ENCODE results near the gene SH3PXD2A.

SH3PXD2A gene

DNA sequence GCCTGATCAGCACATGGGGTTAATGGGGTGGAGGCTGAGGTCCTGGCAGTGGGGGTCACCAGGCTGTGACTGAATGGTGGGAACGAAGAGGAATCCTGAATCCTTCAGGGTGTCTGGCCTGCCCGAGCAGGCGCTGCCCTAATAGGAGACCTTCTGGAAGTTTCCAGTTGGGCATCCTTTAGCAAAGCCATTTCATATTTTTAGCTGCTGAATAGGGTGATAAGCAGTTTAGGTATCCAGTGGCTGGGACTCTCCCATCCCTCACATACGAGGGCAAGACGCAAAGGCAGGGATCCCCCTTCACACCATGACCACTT, 159.3 kb downstream of the SH3PXD2A start:
- DNase-seq: no peak
- H3K9me3 ChIP-seq: no peaks in the 10 kb centered on the region
- no peak overlapping the region for H3K4me3 ChIP-seq
- peak overlapping the region; percentile 78 to 84 for H3K27ac ChIP-seq
- intact Hi-C loops (cut with DNase I; ENCODE audit: low total_unique reads): no loop called here
- peaks cover 6 to 55% (median 49%) of the 10 kb centered on the region in 4 donors for H3K4me1 ChIP-seq
- H3K27me3 ChIP-seq: no peaks in the 10 kb centered on the region
- TF ChIP-seq, protein P1, sequence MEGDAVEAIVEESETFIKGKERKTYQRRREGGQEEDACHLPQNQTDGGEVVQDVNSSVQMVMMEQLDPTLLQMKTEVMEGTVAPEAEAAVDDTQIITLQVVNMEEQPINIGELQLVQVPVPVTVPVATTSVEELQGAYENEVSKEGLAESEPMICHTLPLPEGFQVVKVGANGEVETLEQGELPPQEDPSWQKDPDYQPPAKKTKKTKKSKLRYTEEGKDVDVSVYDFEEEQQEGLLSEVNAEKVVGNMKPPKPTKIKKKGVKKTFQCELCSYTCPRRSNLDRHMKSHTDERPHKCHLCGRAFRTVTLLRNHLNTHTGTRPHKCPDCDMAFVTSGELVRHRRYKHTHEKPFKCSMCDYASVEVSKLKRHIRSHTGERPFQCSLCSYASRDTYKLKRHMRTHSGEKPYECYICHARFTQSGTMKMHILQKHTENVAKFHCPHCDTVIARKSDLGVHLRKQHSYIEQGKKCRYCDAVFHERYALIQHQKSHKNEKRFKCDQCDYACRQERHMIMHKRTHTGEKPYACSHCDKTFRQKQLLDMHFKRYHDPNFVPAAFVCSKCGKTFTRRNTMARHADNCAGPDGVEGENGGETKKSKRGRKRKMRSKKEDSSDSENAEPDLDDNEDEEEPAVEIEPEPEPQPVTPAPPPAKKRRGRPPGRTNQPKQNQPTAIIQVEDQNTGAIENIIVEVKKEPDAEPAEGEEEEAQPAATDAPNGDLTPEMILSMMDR (IDR thresholded peaks at IDR 0.05): no peak
- H3K36me3 ChIP-seq: no peaks in the 10 kb centered on the region

DNA sequence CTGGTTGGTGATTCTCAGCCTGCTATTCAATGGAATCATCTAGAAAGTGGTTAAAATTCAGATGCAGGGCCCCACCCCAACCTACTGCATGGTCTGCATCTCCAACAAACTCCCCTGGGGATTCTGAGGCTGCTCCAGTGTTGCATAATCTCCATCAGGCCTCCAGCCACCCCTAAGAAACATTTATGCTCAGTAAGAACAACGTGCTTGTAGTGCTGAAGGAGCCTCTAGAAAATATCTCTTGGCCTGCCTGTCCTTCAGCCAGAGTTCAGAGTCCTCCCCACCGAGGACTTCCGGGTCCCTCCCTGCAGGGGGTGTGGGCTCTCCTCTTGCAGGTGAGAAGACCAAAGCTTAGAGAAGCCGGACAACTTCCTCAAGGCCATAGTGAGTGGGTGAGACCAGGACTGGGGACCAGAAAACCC, 159.8 kb downstream of the SH3PXD2A start:
- Histone ChIP-seq H3K9me3 (no peaks in the 10 kb centered on the region), H3K4me1 (peaks cover 6 to 55% (median 49%) of the 10 kb centered on the region in 4 donors), H3K36me3 (no peaks in the 10 kb centered on the region), H3K27ac (peak overlapping the region; percentile 78 to 84), H3K4me3 (no peak overlapping the region), H3K27me3 (no peaks in the 10 kb centered on the region)
- DNase-seq: peak; percentile 65 to 85
- TF ChIP-seq, protein P1 (IDR thresholded peaks at IDR 0.05): no peak
- intact Hi-C loops (cut with DNase I; ENCODE audit: low total_unique reads): no loop called here

GRCh38 chr10:103693812-103694205, 161.6 kb downstream of the SH3PXD2A start:
- no peaks in the 10 kb centered on the region for H3K27me3 ChIP-seq
- no peak for DNase-seq
- peak overlapping the region; percentile 53 to 58 for H3K4me3 ChIP-seq
- intact Hi-C loops (cut with DNase I; ENCODE audit: low total_unique reads): no loop called here
- H3K9me3 ChIP-seq: no peaks in the 10 kb centered on the region
- peak overlapping the region; percentile 51 to 84 for H3K27ac ChIP-seq
- H3K36me3 ChIP-seq: no peaks in the 10 kb centered on the region
- TF ChIP-seq, protein P1 (IDR thresholded peaks at IDR 0.05): no peak
- H3K4me1 ChIP-seq: peaks cover 6 to 55% (median 49%) of the 10 kb centered on the region in 4 donors

DNA sequence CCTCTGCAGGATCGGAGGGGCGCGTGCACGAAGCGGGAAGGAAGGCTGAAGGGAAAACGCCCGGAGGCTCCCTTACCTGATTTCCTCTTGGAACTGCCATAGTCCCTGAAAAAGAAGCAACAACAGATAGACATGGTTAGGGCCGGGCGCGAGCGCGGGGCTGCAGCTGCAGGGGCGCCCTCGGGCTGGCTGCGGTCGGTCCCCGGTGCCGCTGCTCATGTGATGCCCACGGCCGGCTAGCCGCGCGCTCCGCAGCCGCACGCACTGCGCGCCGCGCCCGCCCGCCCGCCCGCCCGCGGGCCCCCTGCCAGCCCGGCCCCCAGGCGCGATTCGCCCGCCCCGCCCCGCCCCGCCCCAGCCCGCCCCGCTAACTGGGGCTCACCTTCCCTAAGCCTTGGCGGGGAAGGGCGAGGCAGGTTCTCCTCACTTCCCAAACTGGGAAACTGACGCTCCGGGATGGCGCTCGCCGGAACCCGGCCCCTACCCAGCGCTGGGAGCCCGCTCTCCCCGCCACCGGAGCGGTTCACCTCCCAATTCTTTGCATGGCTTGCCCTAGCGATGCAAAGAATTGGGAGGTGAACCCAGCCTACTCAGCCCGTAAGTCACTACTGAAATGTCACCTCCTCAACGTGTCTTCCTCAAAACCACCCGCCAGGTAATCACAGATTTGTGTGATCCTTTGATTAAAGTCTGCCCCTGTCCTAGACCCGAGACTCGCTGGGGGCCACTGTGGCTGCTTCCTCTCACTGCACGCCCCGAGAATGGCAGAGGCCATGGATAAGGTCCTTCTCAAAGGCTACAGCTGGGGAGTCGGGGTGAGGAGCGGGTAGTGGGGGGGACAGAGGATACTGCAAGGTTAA, 162.2 kb downstream of the SH3PXD2A start:
- Histone ChIP-seq H3K27ac (peak overlapping the region; percentile 51 to 84), H3K4me3 (peak overlapping the region; percentile 53 to 58), H3K4me1 (peaks cover 6 to 55% (median 49%) of the 10 kb centered on the region in 4 donors), H3K27me3 (no peaks in the 10 kb centered on the region), H3K36me3 (no peaks in the 10 kb centered on the region), H3K9me3 (no peaks in the 10 kb centered on the region)
- TF ChIP-seq, protein P1 (IDR thresholded peaks at IDR 0.05): no peak
- no peak for DNase-seq
- intact Hi-C loops (cut with DNase I; ENCODE audit: low total_unique reads): no loop called here

DNA sequence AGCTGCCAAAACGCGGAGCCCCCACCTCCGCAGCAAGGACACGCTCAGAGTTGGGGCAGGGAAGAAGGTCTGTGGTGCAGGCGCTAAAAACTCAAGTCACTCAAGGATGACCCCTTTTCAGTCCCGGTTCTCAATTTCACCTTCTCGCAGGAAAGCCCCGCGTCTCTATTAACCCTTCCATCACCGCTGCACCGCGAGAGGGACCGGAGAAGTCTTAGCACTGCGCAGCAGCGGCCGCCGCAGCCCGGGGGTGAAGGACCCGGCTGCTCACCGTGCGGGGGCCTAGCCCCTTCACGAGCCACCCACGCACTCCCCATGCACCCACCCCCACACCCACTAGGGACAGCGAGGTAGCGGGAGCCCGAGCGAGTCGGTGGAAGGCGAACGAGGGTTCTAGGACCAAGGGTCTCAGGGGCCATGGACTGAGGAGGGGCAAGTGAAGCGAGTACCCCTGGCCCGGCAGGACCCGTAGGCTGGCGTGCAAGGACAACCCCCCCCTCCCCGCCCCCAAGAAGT, 162.9 kb downstream of the SH3PXD2A start:
- TF ChIP-seq, protein P1 (IDR thresholded peaks at IDR 0.05): no peak
- Histone ChIP-seq H3K27ac (peak overlapping the region; percentile 49 to 69), H3K36me3 (no peaks in the 10 kb centered on the region), H3K4me3 (peak overlapping the region; percentile 53 to 58), H3K9me3 (no peaks in the 10 kb centered on the region), H3K27me3 (no peaks in the 10 kb centered on the region), H3K4me1 (peaks cover 6 to 52% (median 49%) of the 10 kb centered on the region in 4 donors)
- no peak for DNase-seq
- intact Hi-C loops (cut with DNase I; ENCODE audit: low total_unique reads): no loop called here

Data from tibial artery (tissue), 4 donors.